PC-3 (cell line): ENCODE results near the gene CLPSL2. TPM values are rescaled to one million over a fixed set of nuclear protein-coding genes. Genes with fewer than 3 reads are reported as not detected.
A peak's percentile ranks its signal among the peaks of the same experiment; 100 is the strongest.

Source experiments
- ATAC-seq: fragments of 200-7000 bp; cut with Tn5 transposase; 2 replicates; pipeline ENCODE4 v1.9.1; 2020; ENCODE audit warnings: mild to moderate bottlenecking, moderate library complexity
- BruUV-seq: library from RNA; stranded (reverse); fragments of 400-500 nt; replicated peaks from 2 replicates; lab custom pipeline; 2021; lab: Mats Ljungman, UMichigan
- CTCF ChIA-PET: fragments of 300-600 bp; sonication (Branson Sonifier 250); formaldehyde crosslinking; loops from one replicate; lab custom pipeline; 2022; ENCODE audit warnings: antibody characterized with exemption; lab: Charles Lee
- POLR2A ChIA-PET: fragments of 300-600 bp; sonication (Branson Sonifier 250); formaldehyde crosslinking; loops from one replicate; lab custom pipeline; 2022; ENCODE audit warnings: antibody characterized with exemption; ENCODE audit not compliant: unreplicated experiment; lab: Charles Lee
- DNase-seq: peaks from one replicate; pipeline ENCODE4 v3.0.0-alpha.2; 2015
- H2AFZ ChIP-seq: fragments of 300-600 bp; sonication (generic); 2 replicates; pipeline ENCODE4 v1.6.0; 2016; ENCODE audit warnings: antibody characterized with exemption, low read length
- H3F3A ChIP-seq: fragments of 300-600 bp; sonication (generic); one replicate; pipeline ENCODE4 v1.6.0; 2017; ENCODE audit warnings: antibody characterized with exemption, low read length, control low read depth, mild to moderate bottlenecking; ENCODE audit not compliant: unreplicated experiment
- H3K27ac ChIP-seq: fragments of 300-600 bp; sonication (generic); 2 replicates; pipeline ENCODE4 v1.5.1; 2016; ENCODE audit warnings: mild to moderate bottlenecking, low read length
- H3K27me3 ChIP-seq: fragments of 300-600 bp; sonication (generic); 2 replicates; pipeline ENCODE4 v1.6.1; 2016; ENCODE audit warnings: low read length, mixed read lengths
- H3K36me3 ChIP-seq: fragments of 300-600 bp; sonication (generic); 2 replicates; pipeline ENCODE4 v1.6.1; 2016; ENCODE audit warnings: low read depth, mixed run types, low read length, mixed read lengths
- H3K4me1 ChIP-seq: fragments of 300-600 bp; sonication (generic); 2 replicates; pipeline ENCODE4 v1.5.1; 2016; ENCODE audit warnings: low read length; ENCODE audit not compliant: insufficient read depth
- H3K4me2 ChIP-seq: fragments of 300-600 bp; sonication (generic); 2 replicates; pipeline ENCODE4 v1.6.0; 2016; ENCODE audit warnings: low read length
- H3K4me3 ChIP-seq: fragments of 300-600 bp; sonication (generic); 2 replicates; pipeline ENCODE4 v1.5.1; 2016; ENCODE audit warnings: mild to moderate bottlenecking, low read length, mixed read lengths
- H3K79me2 ChIP-seq: fragments of 300-600 bp; sonication (generic); 2 replicates; pipeline ENCODE4 v1.6.1; 2017; ENCODE audit warnings: low read length, mixed read lengths
- H3K9ac ChIP-seq: fragments of 300-600 bp; sonication (generic); 2 replicates; pipeline ENCODE4 v1.6.0; 2016; ENCODE audit warnings: mild to moderate bottlenecking, low read length
- H3K9me2 ChIP-seq: fragments of 300-600 bp; sonication (generic); replicated peaks from 2 replicates; pipeline ENCODE4 v1.6.1; 2016; ENCODE audit warnings: mixed run types, low read length, mixed read lengths
- H3K9me3 ChIP-seq: fragments of 300-600 bp; sonication (generic); 2 replicates; pipeline ENCODE4 v1.6.1; 2016; ENCODE audit warnings: low read length, mixed read lengths
- H4K20me1 ChIP-seq: fragments of 300-600 bp; sonication (generic); 2 replicates; pipeline ENCODE4 v1.6.1; 2016; ENCODE audit warnings: low read length, mixed read lengths
- EZH2 ChIP-seq: fragments of 300-600 bp; sonication (generic); IDR thresholded peaks from one replicate; pipeline ENCODE4 v1.6.1; 2017; ENCODE audit warnings: antibody characterized with exemption, mild to moderate bottlenecking, low read length; ENCODE audit not compliant: unreplicated experiment
- EZH2phosphoT487 ChIP-seq: fragments of 300-600 bp; sonication (generic); IDR thresholded peaks from 2 replicates; pipeline ENCODE4 v1.6.1; 2018; ENCODE audit warnings: mild to moderate bottlenecking, antibody characterized with exemption, low read length, borderline replicate concordance
- intact Hi-C: fragments of 100-400 bp; cut with micrococcal nuclease; formaldehyde crosslinking; loops from 2 replicates; pipeline ENCODE4 v1.9.0; 2023
- total RNA-seq: library from RNA; depleted of rRNA; stranded (reverse); fragments of >200 nt; gene quantifications from 2 replicates; pipeline ENCODE4 v1.2.3, GENCODE V29; 2014
- TF ChIP-seq, protein P1 (sequence below): fragments of 300-600 bp; sonication (generic); conservative IDR thresholded peaks from 2 replicates; pipeline ENCODE4 v1.5.1; 2017; ENCODE audit warnings: antibody characterized with exemption, low read depth, mild to moderate bottlenecking, low read length

Gene CLPSL2
- total RNA-seq, 1 experiment from 2014 or later, result not detected

DNA sequence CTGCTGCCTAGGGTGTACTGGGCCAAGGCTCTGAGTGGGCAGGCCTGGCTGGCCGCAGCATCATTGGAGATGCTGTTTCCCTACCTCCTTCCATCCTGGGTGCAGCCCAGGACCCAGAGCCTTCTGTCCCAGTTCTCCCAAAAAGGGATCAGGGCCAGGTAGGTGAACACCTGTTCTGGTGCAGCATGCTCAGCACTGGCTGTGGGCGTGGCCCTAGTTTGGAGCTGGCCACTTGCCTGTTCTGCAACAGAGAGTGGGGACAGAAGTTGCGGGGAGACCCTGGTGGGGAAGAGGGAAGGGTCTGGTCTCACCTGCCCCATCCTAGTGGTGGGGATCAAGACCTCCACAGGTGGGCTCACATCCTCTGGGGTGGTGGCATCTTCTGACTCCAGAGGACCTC is 40.9 kb upstream of the CLPSL2 start:
- Histone ChIP-seq H3F3A (no peaks in the 10 kb centered on the region), H2AFZ (no peak overlapping the region), H3K9me3 (no peaks in the 10 kb centered on the region), H3K27me3 (no peaks in the 10 kb centered on the region), H3K4me2 (no peak overlapping the region), H3K27ac (no peak overlapping the region), H3K79me2 (no peaks in the 10 kb centered on the region), H3K36me3 (no peaks in the 10 kb centered on the region), H3K9ac (no peak overlapping the region), H3K4me1 (peaks cover 7% of the 10 kb centered on the region), H3K9me2 (no peaks in the 10 kb centered on the region), H3K4me3 (no peak overlapping the region), H4K20me1 (no peaks in the 10 kb centered on the region)
- CTCF ChIA-PET, result interaction anchor here (1.9 to 2.5 kb wide), 3 partner anchors 66 to 151 kb away, joined by 5 to 13 read pairs (median 8); no protein-coding TSS in a partner anchor
- BruUV-seq, result no TSS peak
- intact Hi-C loops, result no loop called here
- TF ChIP-seq, protein P1, sequence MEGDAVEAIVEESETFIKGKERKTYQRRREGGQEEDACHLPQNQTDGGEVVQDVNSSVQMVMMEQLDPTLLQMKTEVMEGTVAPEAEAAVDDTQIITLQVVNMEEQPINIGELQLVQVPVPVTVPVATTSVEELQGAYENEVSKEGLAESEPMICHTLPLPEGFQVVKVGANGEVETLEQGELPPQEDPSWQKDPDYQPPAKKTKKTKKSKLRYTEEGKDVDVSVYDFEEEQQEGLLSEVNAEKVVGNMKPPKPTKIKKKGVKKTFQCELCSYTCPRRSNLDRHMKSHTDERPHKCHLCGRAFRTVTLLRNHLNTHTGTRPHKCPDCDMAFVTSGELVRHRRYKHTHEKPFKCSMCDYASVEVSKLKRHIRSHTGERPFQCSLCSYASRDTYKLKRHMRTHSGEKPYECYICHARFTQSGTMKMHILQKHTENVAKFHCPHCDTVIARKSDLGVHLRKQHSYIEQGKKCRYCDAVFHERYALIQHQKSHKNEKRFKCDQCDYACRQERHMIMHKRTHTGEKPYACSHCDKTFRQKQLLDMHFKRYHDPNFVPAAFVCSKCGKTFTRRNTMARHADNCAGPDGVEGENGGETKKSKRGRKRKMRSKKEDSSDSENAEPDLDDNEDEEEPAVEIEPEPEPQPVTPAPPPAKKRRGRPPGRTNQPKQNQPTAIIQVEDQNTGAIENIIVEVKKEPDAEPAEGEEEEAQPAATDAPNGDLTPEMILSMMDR, result no peak
- no peak for TF ChIP-seq EZH2phosphoT487
- no peak for TF ChIP-seq EZH2
- ATAC-seq, result no peak
- POLR2A ChIA-PET, result no interaction called here
- DNase-seq, result no peak

DNA sequence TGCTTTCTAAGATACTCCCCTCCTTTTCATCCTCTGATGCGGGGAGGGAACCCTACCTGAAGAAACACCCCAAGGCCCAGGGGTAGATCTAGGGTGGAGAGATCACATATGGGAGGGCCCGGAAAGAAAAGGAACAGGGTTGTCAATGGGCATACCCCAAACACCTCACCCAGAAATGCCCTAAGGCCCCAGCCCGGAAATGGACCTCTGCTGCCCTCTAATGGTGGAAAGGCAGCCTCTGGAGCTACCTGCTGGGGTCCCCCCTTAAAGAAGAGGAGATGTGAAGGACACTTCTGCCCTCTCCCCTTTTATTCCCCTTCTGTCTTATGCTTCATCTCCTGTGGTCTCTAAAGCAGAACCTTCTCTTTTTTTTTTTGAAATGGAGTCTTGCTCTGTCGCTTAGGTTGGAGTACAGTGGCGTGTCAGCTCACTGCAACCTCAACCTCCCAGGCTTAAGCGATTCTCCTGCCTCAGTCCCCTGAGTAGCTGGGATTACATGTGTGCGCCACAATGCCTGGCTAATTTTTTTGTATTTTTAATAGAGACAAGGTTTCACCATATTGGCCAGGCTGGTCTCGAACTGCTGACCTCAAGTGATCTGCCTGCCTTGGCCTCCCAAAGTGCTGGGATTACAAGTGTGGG is 40.0 kb upstream of the CLPSL2 start:
- Histone ChIP-seq H3K9me2 (no peaks in the 10 kb centered on the region), H3K27me3 (no peaks in the 10 kb centered on the region), H3K4me3 (no peak overlapping the region), H3K9me3 (no peaks in the 10 kb centered on the region), H3K9ac (no peak overlapping the region), H3K4me1 (peaks cover 7% of the 10 kb centered on the region), H4K20me1 (no peaks in the 10 kb centered on the region), H3F3A (no peaks in the 10 kb centered on the region), H3K36me3 (no peaks in the 10 kb centered on the region), H3K79me2 (no peaks in the 10 kb centered on the region), H2AFZ (no peak overlapping the region), H3K4me2 (no peak overlapping the region), H3K27ac (no peak overlapping the region)
- CTCF ChIA-PET, result interaction anchor here (0.6 to 2.5 kb wide), 8 partner anchors 9 to 637 kb away, joined by 3 to 25 read pairs (median 5); no protein-coding TSS in a partner anchor
- no TSS peak for BruUV-seq
- TF ChIP-seq, protein P1, result peak; percentile 93
- TF ChIP-seq EZH2, result no peak
- POLR2A ChIA-PET, result no interaction called here
- intact Hi-C loops, result loop anchor here (2.0 kb wide), 1 partner anchor 48 kb away; the partner anchor contains the start of gene FKBP5
- peak; percentile 14; the same call in 1 of the 2 replicates for ATAC-seq
- peak; percentile 81 for DNase-seq

DNA sequence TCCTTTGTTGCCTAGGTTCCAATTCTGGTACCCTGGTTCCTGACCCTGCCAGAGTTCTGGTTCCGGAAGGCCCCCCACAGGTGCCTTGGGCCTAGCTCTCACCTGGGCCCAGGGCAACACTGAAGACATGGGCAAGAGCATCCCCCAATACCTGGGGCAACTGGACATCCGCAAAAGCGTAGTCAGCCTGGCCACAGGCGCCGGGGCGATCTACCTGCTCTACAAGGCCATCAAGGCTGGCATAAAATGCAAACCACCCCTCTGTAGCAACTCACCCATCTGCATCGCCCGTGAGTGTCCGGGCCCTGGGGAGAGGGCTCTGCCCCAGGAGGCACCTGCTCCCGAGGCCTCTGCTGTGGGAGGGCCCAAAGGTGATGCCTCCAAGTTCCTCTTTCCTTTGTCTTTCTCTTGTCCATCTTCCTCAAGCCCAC is 39.4 kb upstream of the CLPSL2 start, which contains the start of gene ARMC12:
TSS of gene ARMC12 (plus strand) at position 51 of the 431 bp plus-strand sequence. CDS start at position 128, 77 bp downstream.
- no peak within 1 kb of the TSS for H3K9ac ChIP-seq
- intact Hi-C loops, result loop anchor here (1.0 to 2.0 kb wide), 4 partner anchors 48 to 214 kb away; partner anchors contain the start of gene FKBP5
- no peaks in the 10 kb centered on the region for H3K27me3 ChIP-seq
- H3K27ac ChIP-seq, result no peak within 1 kb of the TSS
- H3K4me2 ChIP-seq, result no peak within 1 kb of the TSS
- DNase-seq (no peak), ATAC-seq (no peak)
- POLR2A ChIA-PET, result no interaction called here
- CTCF ChIA-PET, result interaction anchor here (0.8 to 2.5 kb wide), 7 partner anchors 10 to 214 kb away, joined by 4 to 25 read pairs (median 6); no protein-coding TSS in a partner anchor
- H3K9me3 ChIP-seq, result no peaks in the 10 kb centered on the region
- BruUV-seq, result no TSS peak
- no peaks in the 10 kb centered on the region for H3K36me3 ChIP-seq
- TF ChIP-seq EZH2 (no peak), EZH2phosphoT487 (no peak)
- TF ChIP-seq, protein P1, result no peak
- H3F3A ChIP-seq, result no peaks in the 10 kb centered on the region
- H4K20me1 ChIP-seq, result no peaks in the 10 kb centered on the region
- peaks cover 7% of the 10 kb centered on the region for H3K4me1 ChIP-seq
- H3K4me3 ChIP-seq, result no peak within 1 kb of the TSS
- peak within 1 kb of the TSS; percentile 51 for H2AFZ ChIP-seq
- H3K79me2 ChIP-seq, result no peaks in the 10 kb centered on the region
- H3K9me2 ChIP-seq, result no peaks in the 10 kb centered on the region
